Heart left ventricle (tissue), 13 donors: ENCODE data around the gene TGFBR3.

Source experiments
- CTCF ChIP-seq, 12 donors: fragments of 200-600 bp; sonication (generic) in 4 of 12; IDR thresholded peaks; one replicate each; pipeline versions ENCODE4 v1.5.0 to v1.8.0; 2018 to 2022; ENCODE audit warnings: antibody characterized with exemption in 12 of 12, mild to moderate bottlenecking in 5 of 12
- POLR2A ChIP-seq, 2 donors: fragments of 450-650 bp; IDR thresholded peaks; one replicate each; pipeline ENCODE4 v1.6.1; 2017; ENCODE audit warnings: antibody characterized with exemption in 2 of 2, mild to moderate bottlenecking in 2 of 2, moderate library complexity in 2 of 2
- donor health status: ischemic (EF 13 %, LVEDD 7.1; RV severe dilation, severe dysfunction).
- donor health status: DM: no; HTN: yes; CAD: no.
- donor health status: DM: no; HTN: no; CAD: no.
- donor health status: ischemic (EF 25% LVEDD 6.9; RV normal size, moderate dysfunction).
- donor health status: ischemic (EF 25% LVEDD 5.7; RV mildly dilated, moderate dysfunction).
- donor health status: ischemic (EF 35%, LVEDD 5.7; RV mildly dilated, moderate dysfunction).
- donor health status: nonischemic (EF 11% LVEDD 7.7; RV severe dilation, severe dysfunction).
- donor health status: DM: yes; HTN: yes; CAD: no.
- donor health status: PGD.
- donor health status: ischemic (EF 29% LVEDD 5.4; RV normal size, mild dysfunction).
- donor health status: nonischemic (EF 23%, LVEDD 6.1; RV moderate dilation, normal function).

GRCh38 chr1:91754816-91755580, 131.0 kb downstream of the TGFBR3 start:
- TF ChIP-seq CTCF (IDR thresholded peaks at IDR 0.05) (no peak), POLR2A (IDR thresholded peaks at IDR 0.05) (no peak)
